ENCODE measurements around the gene ATP9A. TPM values are rescaled to one million over a fixed set of nuclear protein-coding genes. Genes with fewer than 3 reads are reported as not detected.
"Not testable (repeated sequence)": the region's sequence is repeated elsewhere in the genome, so short reads cannot be mapped to it uniquely, and the experiment has no call there.

The ATP9A gene
- total RNA-seq, 2 experiments from 2014 or later: 0.18 to 0.21 TPM

DNA sequence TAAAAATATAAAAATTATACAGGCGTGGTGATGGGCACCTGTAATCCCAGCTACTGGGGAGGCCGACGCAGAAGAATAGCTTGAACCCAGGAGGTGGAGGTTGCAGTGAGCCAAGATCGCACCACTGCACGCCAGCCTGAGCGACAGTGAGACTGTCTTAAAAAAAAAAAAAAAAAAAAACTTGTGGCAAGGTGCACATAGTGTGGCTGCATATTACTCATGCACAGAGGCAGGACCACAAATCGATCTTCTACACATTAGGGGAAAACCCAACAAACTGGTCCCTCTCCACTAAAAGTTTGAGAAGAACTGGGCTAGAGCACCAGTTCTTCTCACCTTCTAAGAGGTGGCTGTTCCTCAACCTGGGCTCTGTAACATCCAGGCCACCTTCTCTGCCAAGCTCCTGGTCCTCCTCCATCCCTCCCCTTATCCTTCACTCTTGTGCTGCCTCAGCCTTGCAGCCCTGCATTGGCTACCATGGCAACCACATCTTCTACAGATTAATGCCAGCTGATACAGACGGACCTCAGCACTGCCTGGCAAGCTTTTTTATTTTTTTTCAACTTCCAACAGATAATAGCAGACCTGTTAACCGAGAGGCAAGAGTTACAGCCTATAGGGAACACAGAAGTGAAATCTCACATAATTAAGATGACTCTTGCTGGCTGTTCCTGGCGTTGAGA is 88.0 kb downstream of the ATP9A start:
- Mint-ChIP-seq H3K9me3 (no peaks in the 10 kb centered on the region), H3K27me3 (peaks cover 4% of the 10 kb centered on the region), H3K27ac (no peak overlapping the region), H3K36me3 (no peaks in the 10 kb centered on the region), H3K4me3 (no peak overlapping the region), H3K4me1 (no peaks in the 10 kb centered on the region)
- DNase-seq: no peak

DNA sequence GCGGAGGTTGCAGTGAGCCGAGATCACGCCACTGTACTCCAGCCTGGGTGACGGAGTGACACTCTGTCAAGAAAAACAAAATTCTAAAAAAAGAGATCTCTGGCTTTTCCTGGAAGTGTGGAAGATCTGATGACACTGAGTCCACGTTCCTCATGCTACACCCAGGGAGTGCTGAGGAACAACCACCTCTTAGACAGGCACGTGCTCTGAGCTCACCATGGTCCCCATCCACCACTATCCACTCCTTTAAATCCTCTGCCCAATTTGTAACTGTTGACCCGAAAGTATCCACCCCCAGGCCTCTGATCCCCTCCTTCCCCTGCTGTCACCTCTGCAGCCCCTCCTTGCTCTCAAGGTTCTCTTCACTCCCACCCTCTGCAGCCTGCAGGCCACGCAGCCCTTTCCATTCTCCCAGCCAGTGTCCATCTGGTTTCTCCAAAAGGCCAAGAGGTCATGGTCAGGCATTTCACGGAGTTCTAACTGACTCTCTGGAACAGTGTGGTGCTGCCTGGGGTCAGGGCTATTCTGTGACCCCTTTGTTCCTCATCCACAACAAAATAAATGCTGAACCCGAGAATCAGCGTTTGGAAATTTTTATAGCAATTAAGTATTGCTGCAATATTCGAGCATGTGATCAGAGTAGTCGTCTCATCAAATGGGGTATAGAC is 88.8 kb downstream of the ATP9A start:
- Mint-ChIP-seq H3K4me3 (no peak overlapping the region), H3K9me3 (no peaks in the 10 kb centered on the region), H3K36me3 (no peaks in the 10 kb centered on the region), H3K27me3 (peaks cover 4% of the 10 kb centered on the region), H3K27ac (no peak overlapping the region), H3K4me1 (no peaks in the 10 kb centered on the region)
- no peak for DNase-seq

GRCh38 chr20:51678026-51678697 is 90.0 kb downstream of the ATP9A start:
- no peak for DNase-seq
- Mint-ChIP-seq H3K27me3 (peaks cover 4% of the 10 kb centered on the region), H3K36me3 (no peaks in the 10 kb centered on the region), H3K27ac (no peak overlapping the region), H3K9me3 (no peaks in the 10 kb centered on the region), H3K4me1 (no peaks in the 10 kb centered on the region), H3K4me3 (no peak overlapping the region)

DNA sequence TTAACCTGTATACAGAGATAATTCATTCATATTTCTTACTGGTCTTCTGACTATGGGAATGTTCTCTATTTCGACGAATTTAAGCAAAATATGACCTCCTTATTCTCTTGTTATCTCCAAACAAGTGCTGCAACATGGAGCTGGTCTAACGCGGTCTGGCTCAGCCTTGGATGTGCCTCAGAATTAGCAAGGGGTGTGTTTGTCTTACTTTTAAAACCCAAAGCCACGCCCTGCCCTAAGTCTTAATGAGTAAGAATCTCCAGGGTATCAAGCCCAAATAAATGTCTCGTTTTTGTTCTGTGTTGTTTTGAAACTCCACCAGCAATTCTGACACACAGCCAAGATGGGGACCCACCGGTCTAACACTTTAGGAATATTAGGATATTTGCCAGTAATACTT is 99.2 kb downstream of the ATP9A start:
- Mint-ChIP-seq H3K9me3 (no peaks in the 10 kb centered on the region), H3K4me1 (peaks cover 9% of the 10 kb centered on the region), H3K36me3 (no peaks in the 10 kb centered on the region), H3K27me3 (peaks cover 4% of the 10 kb centered on the region), H3K27ac (no peak overlapping the region), H3K4me3 (no peak overlapping the region)
- DNase-seq: no peak

DNA sequence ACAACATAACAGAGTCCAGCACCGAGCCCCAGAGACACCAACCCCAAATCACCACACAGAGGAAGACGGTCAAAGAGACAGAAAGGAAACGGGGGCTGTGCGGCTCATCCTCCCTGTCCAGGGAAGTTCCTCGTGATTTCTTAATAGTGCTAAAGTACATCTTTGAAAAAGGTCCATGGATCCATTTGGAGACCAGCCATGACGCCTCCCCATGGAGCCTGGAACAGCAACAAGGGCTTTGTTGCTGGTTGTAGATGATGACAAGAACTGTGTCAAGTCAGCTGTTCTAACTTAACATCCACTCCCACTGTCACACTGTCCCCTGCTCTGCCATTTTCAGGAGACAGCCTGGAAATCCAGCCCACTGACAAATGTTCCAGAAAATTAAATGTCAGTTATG is 99.7 kb downstream of the ATP9A start:
- no peak for DNase-seq
- Mint-ChIP-seq H3K4me3 (no peak overlapping the region), H3K27ac (no peak overlapping the region), H3K9me3 (no peaks in the 10 kb centered on the region), H3K27me3 (peaks cover 4% of the 10 kb centered on the region), H3K36me3 (no peaks in the 10 kb centered on the region), H3K4me1 (peaks cover 9% of the 10 kb centered on the region)

- H3K36me3 Mint-ChIP-seq: no peaks in the 10 kb centered on the region
- DNase-seq: no peak
- no peak overlapping the region for H3K27ac Mint-ChIP-seq
- H3K4me3 Mint-ChIP-seq: no peak overlapping the region
- H3K4me1 Mint-ChIP-seq: peaks cover 9% of the 10 kb centered on the region
- peaks cover 4% of the 10 kb centered on the region for H3K27me3 Mint-ChIP-seq
- no peaks in the 10 kb centered on the region for H3K9me3 Mint-ChIP-seq
Measured at GRCh38 chr20:51667491-51667890, 100.7 kb downstream of the ATP9A start.

DNA sequence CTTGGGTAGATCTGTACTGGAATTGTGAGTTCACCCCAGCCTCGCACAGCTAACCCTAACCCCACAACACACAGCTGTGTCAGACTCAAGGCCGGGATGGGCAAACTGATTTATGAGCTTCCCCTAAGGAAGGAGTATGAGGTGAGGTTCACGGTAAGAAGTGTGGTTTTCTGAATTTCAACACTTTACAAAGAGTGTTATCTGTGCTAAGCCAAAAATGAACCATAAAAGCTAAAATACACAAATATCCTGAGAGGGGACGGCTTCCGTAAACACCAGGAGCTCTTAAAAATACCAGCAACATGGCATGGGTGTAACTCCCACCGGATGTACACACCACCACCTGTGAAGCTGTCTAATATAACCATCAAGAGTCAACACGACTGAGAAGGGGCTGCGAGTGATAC is 101.2 kb downstream of the ATP9A start:
- Mint-ChIP-seq H3K9me3 (no peaks in the 10 kb centered on the region), H3K36me3 (no peaks in the 10 kb centered on the region), H3K4me1 (peaks cover 10% of the 10 kb centered on the region), H3K4me3 (no peak overlapping the region), H3K27ac (no peak overlapping the region), H3K27me3 (peaks cover 4% of the 10 kb centered on the region)
- no peak for DNase-seq

GRCh38 chr20:51666126-51666525 is 102.1 kb downstream of the ATP9A start:
- Mint-ChIP-seq H3K27ac (no peak overlapping the region), H3K27me3 (peaks cover 4% of the 10 kb centered on the region), H3K4me1 (peaks cover 18% of the 10 kb centered on the region), H3K36me3 (no peaks in the 10 kb centered on the region), H3K9me3 (no peaks in the 10 kb centered on the region), H3K4me3 (no peak overlapping the region)
- no peak for DNase-seq

GRCh38 chr20:51665543-51666118 is 102.6 kb downstream of the ATP9A start:
- no peak overlapping the region for H3K27ac Mint-ChIP-seq
- H3K9me3 Mint-ChIP-seq: no peaks in the 10 kb centered on the region
- DNase-seq: no peak
- H3K4me1 Mint-ChIP-seq: peaks cover 23% of the 10 kb centered on the region
- H3K27me3 Mint-ChIP-seq: peaks cover 6% of the 10 kb centered on the region
- H3K36me3 Mint-ChIP-seq: no peaks in the 10 kb centered on the region
- no peak overlapping the region for H3K4me3 Mint-ChIP-seq

DNA sequence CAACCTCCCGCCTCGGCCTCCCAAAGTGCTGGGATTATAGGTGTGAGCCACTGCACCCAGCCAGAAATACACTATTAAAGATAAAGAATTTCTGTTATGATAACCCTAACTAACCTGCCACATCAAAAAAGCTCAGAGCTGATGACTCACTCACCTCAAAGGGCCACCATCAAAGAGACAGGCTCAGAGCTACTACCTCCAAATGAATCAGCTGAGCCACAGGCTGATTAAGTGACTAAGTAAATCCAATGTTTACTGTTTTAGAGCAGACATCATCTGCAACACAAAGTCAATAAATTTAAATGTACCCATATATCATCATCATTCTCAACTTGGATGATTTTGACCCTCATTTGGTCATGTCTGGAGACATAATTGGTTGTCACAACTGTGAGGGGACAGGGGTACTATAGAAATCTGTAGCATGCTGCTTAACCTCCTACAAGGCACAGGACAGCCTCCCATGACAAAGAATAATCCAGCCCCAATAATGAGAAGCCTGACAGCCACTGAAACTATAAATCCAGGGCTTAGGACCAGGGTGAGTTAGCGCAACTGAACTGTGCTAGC is 106.5 kb downstream of the ATP9A start:
- Mint-ChIP-seq H3K4me3 (no peak overlapping the region), H3K4me1 (peaks cover 17% of the 10 kb centered on the region), H3K27me3 (peaks cover 8% of the 10 kb centered on the region), H3K9me3 (no peaks in the 10 kb centered on the region), H3K36me3 (no peaks in the 10 kb centered on the region), H3K27ac (peak overlapping the region; percentile 25)
- peak; percentile 57 for DNase-seq

DNA sequence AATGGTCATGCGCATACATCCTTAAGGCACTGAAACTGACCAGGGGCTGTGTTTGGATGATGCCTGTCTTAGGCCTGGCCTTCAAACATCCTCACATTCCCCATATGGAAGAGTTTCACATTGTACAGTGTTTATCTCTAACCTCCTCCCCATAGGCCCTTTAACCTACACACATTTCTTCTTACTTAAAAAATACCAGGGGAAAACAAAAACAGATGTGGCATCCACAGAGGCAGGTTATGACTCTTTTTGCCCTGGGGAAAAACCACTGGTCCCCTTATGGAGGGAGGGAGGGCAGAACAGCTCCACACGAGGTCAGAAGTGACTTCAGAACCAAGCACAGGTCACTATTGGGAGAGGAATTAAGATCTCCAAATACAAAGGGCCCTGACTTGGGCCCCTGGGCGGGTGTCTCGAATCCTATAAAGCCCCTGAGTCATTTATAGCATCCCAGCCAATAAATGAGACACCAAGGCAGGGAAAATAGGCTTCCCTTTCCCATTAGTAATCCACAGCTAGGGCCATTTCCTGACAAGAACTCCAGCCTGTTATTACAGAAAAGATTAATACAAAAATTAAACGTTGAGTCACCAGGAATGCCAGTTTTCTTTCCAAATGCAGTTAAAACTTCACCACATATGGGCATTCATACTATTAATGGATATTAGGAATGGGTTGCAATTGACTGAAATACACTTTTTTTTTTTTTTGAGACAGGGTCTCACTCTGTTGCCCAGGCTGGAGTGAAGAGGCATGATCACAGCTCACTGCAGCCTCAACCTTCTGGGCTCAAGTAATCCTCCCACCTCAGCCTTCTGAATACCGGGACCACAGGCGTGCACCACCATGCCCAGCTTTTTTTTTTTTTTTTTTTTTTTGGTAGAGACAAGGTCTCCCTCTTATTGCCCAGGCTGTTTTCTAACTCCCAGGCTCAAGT is 107.2 kb downstream of the ATP9A start:
- Mint-ChIP-seq H3K27me3 (peaks cover 8% of the 10 kb centered on the region), H3K4me3 (no peak overlapping the region), H3K4me1 (peaks cover 17% of the 10 kb centered on the region), H3K27ac (no peak overlapping the region), H3K36me3 (no peaks in the 10 kb centered on the region), H3K9me3 (no peaks in the 10 kb centered on the region)
- DNase-seq: no peak

- Mint-ChIP-seq H3K4me3 (no peak overlapping the region), H3K4me1 (peaks cover 17% of the 10 kb centered on the region), H3K27me3 (peaks cover 11% of the 10 kb centered on the region), H3K9me3 (no peaks in the 10 kb centered on the region), H3K27ac (no peak overlapping the region), H3K36me3 (no peaks in the 10 kb centered on the region)
- DNase-seq: no peak
Measured at GRCh38 chr20:51659491-51660050, 108.6 kb downstream of the ATP9A start.

- peaks cover 13% of the 10 kb centered on the region for H3K27me3 Mint-ChIP-seq
- H3K4me1 Mint-ChIP-seq: peaks cover 14% of the 10 kb centered on the region
- no peaks in the 10 kb centered on the region for H3K36me3 Mint-ChIP-seq
- H3K27ac Mint-ChIP-seq: no peak overlapping the region
- DNase-seq: no peak
- no peaks in the 10 kb centered on the region for H3K9me3 Mint-ChIP-seq
- no peak overlapping the region for H3K4me3 Mint-ChIP-seq
Measured at GRCh38 chr20:51656726-51657260, 111.4 kb downstream of the ATP9A start.

DNA sequence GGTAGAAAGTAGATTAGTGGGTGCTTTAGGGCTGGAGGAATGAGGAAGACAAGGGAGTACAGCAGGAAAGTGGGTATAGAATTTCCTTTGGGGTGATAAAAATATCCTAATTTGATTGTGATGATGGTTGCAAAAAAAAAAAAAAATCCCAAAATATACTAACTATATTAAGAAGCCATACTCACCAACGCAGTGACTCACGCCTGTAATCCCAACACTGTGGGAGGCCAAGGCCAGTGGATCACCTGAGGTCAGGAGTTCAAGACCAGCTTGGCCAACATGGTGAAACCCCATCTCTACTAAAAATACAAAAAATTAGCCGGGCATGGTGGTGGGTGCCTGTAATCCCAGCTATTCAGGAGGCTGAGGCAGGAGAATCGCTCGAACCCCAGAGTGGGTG is 112.1 kb downstream of the ATP9A start:
- not testable (repeated sequence) for DNase-seq, H3K4me3 Mint-ChIP-seq, H3K36me3 Mint-ChIP-seq, H3K9me3 Mint-ChIP-seq, H3K27ac Mint-ChIP-seq, H3K4me1 Mint-ChIP-seq
- peaks cover 13% of the 10 kb centered on the region for H3K27me3 Mint-ChIP-seq

Data from activated naive CD8-positive, alpha-beta T cell treated with anti-CD3 and anti-CD28 coated beads for 36 hours (primary cell).